HCEC 1CT (cell line): ENCODE results near the gene ARHGAP15.
"Not testable (repeated sequence)": the region's sequence is repeated elsewhere in the genome, so short reads cannot be mapped to it uniquely, and the experiment has no call there.

ENCODE experiments used
- DNase-seq: peaks from one replicate; pipeline ENCODE4 v3.0.0-alpha.2; 2017

The ARHGAP15 gene

DNA sequence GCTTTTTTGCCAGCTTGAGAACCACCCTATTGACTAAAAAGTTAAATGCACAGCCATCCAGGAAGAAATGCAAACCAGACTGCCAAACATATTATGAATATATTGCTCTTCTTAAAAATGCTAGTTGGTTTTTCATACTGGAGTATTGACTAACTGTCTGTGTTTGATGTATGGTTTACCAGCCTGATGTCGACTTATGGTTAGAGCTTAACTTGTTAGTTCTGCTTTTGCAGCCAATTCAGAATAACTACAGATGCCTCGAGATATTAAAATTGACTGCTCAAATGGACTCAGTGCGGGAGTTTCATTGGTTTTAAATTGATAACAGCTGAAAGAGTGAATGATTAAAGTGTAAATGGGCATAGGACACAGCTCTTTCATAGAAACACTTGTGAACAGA is 369.8 kb downstream of the ARHGAP15 start:
- DNase-seq = no peak

DNA sequence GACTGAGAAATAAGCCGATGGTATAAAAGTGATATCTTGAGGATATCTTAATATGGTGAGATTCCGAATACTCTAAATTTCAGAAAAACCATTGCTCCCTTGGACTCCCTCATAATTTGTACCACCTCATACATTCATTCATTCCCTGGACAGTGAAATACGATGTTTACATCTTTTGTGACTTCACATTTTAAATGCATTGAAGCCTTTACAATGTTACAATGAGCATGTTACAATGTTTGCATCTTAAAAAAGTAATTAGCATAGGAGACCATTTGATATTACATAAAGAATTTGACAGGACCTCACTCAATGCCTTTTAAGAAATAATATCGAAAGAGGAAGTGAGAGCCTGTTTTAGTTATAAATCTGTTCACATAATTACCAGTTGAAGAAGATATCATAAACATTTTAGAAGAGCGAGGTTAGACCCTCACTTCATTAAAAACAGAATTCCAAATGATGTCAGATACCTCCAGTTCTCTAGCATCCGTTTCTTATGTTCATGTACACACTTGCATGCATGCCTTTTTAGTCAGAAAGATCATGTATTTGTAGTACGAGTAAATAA is 372.0 kb downstream of the ARHGAP15 start:
- DNase-seq = no peak

DNA sequence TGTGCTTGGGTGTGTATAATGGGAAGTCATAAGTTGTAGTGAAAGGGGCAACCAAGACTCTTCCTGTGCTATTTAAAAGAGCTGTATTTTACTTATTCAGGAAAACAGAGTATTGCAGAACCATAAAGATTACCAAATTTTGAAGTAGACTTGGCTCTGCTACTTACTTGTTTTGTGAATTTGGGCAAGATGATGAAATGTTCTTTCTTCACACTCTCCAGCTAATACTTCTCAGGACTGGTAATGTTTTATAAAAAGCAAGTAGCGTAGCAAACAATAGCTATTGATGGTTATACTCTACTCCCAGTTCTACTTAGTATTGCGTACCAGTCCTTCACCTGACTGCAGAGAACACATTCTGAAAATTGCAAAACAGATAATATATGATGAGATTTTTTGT is 374.1 kb downstream of the ARHGAP15 start:
- DNase-seq = no peak

DNA sequence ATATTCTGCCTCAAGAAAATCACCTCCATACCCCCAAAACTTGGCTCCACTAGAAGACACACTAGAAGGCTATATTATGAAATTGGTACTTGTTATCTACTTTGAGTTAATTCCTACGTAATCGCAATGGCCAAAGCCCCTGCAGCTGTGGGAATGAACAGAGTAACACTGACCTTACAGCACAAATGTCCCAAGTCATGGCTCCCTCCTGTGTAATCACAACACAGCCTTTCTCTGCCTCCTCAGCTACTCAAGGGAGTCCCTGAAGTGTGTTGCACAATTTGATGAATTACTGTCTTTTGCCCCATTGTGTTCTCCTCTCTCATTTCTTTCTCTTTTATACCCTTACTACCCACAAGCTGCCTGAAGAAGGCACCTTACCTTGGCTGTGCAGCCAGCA is 375.2 kb downstream of the ARHGAP15 start:
- DNase-seq = no peak

DNA sequence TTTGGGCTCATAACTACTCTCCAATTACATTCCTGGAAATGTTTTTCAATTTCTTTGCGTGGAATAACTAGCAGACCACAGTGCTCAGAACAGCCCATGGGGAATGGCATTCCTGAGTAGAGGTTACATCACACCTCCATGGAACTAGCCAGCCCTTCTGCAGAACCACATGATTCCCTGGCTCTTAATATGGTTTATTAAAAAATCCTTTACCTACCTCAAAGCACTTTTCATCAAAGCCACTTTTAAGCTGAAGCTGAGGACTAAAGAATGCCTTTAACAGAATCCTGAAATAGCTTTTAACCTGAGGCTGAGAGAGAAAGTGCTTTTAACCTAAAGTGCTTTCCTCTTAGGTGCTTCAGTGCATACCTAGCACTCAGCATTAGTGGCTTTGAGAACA is 376.3 kb downstream of the ARHGAP15 start:
- no peak for DNase-seq

DNA sequence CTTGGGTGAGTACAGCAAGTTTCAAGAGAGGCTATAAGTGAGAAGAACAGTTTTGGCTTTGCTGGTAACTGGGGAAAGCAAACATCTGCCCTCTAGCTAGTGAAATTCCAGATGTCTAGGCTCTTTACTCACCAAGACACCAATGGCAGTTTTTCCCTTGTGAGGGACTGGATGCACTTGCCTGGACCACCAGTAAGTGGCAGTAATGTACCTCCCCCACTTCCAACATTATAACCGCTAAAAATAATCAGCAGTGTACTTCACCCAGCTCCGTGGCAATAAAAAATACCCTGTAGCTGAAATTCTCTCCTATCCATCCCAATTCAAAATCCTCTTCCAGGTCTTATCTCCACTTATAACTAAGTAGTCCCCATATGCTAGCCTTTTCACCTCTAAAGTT is 383.9 kb downstream of the ARHGAP15 start:
- peak; percentile 70 for DNase-seq

DNA sequence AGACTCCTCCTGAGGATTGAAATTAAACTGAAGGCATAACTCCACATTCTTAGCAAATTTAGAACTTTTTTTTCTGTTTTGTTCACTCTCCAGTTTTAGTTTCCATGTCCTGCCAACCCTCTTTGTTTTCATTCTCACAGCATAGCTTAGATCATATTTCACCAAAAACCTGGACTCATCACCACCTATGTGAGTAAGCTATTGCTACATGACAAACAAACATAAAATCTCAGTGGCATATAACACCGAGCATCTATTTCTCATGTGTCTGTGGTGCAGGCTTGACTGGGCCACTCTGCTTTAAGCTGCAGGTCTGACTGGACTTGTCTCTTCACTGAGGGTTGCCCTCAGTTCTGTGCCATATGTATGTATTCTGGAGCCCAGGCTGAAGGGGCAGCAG is 385.2 kb downstream of the ARHGAP15 start:
- peak; percentile 9 for DNase-seq

DNA sequence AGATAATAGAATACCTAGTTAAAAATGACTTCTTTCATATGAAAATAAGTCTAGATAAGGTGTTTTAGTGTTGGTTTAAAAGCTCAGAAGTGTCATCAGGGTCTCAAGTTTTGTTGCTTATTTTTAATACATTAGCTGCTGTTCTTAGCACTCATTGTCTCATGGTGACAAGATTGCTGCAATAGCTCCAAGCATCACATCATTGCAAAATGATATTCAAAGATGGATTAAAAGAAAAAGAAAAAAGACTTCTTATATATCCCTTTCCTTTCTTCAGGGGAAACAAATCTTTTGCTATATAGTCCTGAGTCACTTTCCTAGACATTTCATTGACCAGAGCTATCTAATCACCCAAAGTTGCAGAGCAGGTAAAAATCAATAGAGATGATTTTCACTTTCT is 386.1 kb downstream of the ARHGAP15 start:
- no peak for DNase-seq

DNA sequence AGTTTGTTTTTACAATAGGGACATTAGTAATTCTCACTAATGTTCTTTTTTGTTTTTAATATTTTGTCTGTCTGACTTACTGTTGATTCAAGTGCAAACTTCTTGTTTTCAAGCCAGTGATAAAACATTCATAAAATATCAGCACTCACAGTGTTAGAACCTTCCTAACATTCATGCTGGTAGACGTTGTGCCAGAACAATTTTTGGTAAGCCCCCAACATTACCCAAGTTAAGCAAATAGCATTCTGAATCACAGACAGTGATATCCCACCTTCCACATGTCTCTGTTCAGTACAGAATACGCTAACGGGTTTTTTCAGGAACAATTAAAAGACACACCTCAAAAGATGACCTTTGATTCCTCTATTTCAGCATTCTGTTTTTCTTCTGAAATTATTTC is 390.3 kb downstream of the ARHGAP15 start:
- DNase-seq = no peak

DNA sequence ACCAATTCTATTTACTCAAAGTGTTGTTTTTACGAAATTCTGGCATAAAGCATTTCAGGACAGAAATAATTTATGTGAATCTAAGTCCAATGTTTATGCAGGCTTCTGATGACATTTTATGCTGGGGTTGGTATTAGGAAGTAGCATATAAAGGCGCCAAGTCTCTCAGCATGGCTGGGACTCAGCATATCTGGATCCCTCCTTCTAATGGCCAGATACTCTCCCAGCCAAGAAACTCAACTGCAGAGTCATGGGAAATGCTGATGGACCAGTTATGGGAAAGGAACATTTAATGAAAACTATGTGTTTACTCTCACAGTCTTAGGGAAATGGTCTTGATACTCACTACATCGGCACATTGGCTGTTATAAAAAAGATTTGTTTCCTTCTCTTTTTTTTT is 392.2 kb downstream of the ARHGAP15 start:
- DNase-seq = no peak

DNA sequence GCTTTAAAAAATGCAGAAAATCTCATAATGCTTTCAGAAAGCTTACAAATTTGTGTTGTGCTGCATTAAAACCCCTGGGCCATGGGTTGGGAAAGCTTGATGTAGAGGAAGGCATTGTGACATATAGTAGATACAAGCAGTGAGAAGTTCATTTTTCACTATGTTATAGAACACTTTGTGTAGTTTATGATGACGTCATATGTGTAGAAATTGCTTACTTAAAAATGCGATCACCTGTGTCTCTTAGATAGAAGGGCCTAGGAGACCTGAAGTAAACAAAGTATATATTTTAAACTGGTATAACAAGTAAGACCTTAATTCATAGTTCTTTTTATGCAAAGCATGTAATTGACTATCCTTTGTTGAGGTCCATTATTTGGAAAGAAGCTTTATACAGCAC is 393.5 kb downstream of the ARHGAP15 start:
- DNase-seq = no peak

DNA sequence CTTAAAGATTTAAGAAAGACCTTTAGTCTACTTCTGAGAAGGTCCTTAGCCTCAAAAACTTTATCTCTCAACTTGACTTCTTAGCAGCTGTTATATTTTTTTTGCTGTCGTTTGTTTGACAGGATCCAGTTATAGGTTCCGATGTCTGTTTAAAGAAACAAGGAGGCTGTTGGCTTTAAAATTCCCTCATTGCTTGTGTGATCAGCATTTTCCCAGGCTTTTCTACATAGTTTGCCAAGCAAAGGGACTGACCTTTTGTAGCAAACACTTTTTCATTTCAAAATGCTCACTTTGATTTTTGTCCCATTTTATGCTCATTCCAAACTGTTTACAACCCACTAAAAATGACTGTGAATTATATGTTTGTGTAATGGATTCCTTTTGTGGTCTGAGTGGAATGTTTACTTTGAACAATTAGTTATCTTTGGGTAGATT is 394.9 kb downstream of the ARHGAP15 start:
- DNase-seq = peak; percentile 55

DNA sequence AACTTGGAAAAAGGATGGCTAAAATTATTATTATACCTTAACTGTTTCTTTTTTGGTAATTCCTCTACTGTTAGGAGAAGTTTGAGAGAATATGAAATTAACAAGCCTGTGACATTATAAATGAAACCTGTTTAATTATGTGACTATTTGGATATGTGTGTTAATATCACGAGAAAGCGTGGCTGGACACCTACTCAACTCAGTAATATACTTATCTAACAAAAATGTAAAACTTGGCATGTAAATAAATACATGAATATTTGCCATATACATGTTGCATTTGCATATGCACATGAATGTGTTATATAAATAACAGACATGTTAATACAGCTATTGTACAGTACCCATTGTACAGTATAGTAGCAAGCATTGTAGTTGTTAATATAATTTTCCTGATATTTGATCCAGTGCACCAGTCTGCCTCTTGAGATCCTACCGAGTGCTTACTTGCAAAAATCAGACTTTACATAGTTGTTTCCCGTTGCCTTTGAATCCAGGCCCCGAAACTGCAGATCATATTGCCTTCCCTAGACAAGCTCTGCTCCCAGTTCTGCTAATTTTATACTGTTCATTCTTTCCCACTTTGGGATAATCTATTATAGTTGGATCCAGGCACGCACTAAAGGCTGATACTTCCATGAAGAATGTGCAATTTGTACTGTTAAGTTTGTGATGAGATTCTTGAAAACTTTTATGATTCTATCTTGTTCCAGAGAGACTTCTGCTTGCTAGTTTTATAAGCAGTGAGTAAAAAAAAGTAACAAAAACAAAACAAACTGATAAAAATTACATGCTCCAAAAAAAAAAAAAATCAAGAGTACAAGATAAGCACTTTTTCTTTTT is 395.6 kb downstream of the ARHGAP15 start:
- no peak for DNase-seq

DNA sequence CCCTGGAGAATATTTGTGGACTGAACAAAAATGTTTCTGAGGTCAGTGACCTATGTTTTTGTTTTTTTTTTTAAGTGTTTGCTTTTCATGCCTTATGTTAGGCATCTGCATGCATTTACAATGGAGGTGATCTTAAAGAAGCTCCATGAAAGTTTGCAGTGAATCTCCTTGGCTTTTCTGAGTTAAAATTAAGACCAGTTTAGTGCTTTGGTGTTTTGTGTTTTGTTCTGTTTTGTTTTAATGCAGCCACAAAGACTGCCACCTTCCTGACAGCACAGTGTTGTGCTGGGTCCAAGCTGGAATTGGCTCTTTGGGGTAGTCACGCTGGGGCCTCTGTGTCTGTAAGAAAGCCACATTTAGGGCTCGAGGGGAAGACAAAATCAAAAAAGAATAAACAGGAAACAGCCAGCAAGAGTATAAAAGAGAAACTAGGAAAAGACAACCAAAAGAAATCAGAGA is 396.2 kb downstream of the ARHGAP15 start:
- DNase-seq = no peak

DNA sequence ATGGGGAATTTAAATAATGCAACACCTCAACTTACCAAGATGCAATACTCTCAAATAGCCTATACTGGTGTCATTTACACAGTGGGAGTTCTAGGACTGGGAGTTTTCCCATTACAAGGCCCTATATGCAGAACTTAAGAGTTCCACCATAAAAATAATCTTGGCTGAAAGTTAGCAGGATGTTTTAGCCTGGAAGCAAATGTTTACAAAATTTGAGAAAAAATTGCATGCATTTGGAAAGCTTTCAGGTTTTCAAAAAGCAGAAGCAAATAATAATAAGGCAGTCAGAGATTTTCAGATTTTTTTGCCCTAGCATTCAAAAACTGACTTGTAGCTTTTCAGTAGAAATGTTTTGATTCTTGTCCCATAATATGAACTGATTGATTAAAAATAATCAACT is 397.3 kb downstream of the ARHGAP15 start:
- DNase-seq = no peak

DNA sequence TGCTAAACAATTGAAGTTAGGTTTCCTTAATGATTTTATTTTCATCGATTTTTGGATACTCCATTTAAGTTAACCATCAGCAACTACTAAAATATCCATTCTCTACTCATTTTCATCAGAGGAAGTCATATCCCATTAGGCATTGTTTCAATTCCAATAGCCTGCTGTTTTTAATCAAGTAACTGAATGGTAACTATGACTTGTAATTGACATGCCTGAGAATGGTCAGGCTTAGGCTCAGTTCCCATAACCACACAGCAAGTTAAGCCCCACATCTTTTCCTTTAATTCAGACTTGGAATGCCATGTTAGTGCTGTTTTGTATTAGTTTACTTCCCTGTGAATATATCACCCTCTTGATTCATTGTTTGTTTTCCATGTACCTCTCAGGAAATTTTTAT is 398.8 kb downstream of the ARHGAP15 start:
- DNase-seq = no peak

DNA sequence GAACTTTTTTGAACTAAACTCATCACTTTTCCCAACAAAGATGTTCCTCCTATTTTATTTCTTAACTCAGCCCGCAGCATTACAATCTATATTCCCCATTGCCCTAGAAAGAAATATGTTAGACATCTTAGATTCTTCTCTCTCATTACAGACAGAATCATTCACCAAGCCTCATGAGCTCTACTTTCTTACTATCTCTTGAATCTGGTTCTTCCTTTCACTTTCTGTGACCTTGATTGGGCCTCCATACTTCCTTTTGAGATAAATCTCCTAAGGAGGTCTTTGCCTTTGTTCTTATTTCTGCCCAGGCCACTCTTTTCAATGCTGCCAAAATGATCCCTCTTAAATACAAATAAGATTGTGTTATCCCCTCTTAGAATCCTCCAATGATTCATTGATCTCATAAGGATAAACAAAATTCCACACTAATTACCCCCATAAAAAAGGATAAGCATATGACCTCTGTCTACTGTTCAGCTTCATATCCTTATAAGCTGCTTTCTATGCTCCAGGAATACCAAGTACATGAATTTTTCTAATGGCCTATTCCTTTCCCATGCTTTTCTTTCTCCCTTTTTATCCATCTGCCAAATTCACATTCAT is 400.0 kb downstream of the ARHGAP15 start:
- no peak for DNase-seq

DNA sequence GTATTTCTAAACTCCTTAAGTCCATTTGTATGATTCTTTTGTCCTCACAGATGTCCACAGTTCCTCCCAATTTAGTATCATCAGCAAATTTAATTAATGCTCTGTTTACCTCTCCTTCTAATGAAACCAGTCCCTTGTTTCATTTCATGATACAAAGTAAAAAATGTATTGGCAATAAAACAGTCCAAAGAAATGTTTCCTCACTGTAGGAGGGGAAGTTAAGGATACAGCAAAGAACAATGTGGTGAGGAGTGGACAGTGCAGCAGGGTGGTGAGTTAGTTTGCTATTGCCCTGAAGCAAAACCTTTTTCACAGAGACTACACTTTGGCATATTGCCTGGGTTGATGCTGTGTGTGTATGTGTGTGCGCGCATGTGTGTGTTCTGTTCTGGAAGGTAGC is 401.5 kb downstream of the ARHGAP15 start:
- DNase-seq = no peak

DNA sequence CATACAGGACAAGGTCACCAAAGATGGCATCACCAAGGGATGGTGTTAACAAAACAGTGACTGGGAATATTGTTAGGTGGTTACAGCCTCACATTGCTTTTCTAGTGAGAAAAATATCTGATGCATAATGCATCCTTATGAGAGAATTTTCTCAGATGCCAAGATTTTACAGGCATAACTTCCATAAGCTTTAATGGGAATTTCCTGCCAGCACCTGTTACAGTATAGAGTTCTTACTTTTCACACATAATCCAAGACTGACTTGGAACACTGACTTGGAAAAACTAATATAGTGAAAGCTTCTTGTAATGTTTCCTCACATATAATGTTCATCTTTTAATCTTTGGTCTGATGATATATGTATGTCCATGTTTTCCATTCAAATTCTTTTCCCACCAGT is 402.8 kb downstream of the ARHGAP15 start:
- DNase-seq = no peak

DNA sequence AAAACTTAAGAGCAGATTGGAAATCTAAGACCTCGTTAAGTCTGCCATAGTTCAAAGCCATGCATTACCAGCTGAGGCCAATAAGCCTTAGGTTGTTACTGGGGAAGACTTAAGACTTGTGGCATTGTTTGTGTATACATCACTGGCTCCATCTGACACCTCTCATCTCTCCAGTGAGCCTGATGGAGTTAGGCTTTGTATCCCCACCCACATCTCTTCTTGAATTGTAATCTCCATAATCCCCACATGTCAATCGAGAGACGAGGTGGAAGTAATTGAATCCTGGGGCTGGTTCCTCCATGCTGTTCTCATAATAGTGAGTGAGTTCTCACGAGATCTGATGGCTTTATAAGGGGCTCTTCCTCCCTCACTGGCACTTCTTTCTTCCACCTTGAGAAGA is 404.6 kb downstream of the ARHGAP15 start:
- DNase-seq = no peak

DNA sequence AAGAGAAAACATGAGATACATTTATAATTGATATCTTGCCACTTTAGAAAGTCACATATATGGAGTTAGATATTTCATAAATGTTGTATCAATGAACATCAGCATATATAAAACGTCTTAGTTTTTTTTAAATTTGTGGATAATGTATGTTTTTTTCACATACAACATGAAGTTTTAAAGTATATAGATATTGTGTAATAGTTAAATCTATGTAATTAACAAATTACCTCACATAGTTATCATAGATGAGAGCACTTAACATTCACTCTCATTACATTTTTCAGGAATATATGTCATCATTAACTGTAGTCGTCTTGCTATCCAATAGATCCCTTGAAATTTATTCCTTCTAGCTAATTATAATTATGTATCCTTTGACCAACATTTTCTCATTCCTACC is 406.6 kb downstream of the ARHGAP15 start:
- no peak for DNase-seq

DNA sequence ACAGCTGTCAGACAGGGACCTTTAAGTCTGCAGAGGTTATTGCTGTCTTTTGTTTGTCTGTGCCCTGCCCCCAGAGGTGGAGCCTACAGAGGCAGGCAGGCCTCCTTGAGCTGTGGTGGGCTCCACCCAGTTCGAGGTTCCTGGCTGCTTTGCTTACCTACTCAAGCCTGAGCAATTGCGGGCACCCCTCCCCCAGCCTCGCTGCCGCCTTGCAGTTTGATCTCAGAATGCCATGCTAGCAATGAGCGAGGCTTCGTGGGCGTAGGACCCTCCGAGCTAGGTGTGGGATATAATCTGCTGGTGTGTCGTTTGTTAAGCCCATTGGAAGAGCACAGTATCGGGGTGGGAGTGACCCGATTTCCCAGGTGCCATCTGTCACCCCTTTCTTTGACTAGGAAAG is 412.7 kb downstream of the ARHGAP15 start:
- not testable (repeated sequence) for DNase-seq

DNA sequence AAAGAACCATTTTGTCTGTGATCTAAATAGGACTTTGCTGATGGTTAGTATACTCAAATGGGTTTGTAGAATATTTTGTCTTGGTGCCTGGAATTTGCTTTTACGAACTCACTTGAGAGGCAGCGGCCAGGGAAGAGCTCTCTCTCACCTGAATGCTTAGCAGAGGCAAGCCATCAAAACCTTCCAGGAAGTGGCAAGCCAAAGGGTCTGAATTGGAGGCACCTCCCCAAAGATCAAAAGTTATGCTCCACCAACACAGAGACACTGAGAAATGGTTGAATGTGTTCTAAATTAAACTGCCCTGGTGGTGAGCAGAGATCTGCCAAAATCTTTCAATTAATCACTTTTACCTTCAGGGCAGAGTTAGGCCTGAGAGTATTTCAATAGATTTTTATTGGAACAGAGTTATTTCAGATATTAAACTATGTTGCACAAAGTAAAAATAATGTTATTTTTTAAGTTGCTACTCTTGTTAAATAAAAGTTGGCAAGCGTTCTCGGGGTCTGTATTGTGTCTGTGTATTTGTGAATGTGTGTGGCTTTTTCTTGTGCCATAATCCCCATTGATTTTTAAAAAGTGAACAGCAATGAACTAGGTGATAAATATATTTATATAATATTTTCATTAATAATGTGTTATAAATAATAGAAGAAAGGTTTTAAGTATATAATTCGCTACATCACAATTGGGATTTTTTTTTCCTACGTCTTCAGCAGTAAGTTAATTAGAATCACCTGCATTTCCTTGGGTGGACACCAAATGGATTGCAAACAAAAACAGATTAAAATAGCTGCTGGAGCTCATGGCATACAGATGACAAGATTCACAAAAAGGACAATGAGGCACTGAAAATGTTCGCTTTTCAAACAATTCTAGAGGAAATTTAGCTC is 416.1 kb downstream of the ARHGAP15 start:
- no peak for DNase-seq
